GM12864 (cell line): ENCODE measurements around the gene APC2.

Source experiments
- DNase-seq: peaks from one replicate; pipeline ENCODE4 v3.0.0-alpha.2; 2011; ENCODE audit warnings: low read depth
- H3K4me3 ChIP-seq: 2 replicates; pipeline ENCODE4 v1.5.1; 2011; ENCODE audit warnings: mild to moderate bottlenecking, low read depth, low read length, control low read depth
- TF ChIP-seq, protein P1 (sequence below): IDR thresholded peaks from 2 replicates; pipeline ENCODE4 v1.5.1; 2011; ENCODE audit warnings: low read depth, mild to moderate bottlenecking, moderate library complexity, low read length, control low read depth, inconsistent platforms; ENCODE audit errors: missing control alignments

The APC2 gene

DNA sequence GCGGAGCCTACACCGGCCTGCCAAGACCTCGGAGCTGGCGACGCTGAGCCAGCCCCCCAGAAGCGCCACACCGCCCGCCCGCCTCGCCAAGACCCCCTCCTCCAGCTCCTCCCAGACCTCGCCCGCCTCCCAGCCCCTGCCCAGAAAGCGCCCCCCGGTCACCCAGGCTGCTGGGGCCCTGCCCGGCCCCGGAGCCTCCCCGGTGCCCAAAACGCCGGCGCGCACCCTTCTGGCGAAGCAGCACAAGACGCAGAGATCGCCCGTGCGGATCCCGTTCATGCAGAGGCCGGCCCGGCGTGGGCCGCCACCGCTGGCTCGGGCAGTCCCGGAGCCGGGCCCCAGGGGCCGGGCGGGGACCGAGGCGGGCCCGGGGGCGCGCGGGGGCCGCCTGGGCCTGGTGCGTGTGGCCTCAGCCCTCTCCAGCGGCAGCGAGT lies 18.9 kb downstream of the APC2 start:
- DNase-seq: no peak
- TF ChIP-seq, protein P1, sequence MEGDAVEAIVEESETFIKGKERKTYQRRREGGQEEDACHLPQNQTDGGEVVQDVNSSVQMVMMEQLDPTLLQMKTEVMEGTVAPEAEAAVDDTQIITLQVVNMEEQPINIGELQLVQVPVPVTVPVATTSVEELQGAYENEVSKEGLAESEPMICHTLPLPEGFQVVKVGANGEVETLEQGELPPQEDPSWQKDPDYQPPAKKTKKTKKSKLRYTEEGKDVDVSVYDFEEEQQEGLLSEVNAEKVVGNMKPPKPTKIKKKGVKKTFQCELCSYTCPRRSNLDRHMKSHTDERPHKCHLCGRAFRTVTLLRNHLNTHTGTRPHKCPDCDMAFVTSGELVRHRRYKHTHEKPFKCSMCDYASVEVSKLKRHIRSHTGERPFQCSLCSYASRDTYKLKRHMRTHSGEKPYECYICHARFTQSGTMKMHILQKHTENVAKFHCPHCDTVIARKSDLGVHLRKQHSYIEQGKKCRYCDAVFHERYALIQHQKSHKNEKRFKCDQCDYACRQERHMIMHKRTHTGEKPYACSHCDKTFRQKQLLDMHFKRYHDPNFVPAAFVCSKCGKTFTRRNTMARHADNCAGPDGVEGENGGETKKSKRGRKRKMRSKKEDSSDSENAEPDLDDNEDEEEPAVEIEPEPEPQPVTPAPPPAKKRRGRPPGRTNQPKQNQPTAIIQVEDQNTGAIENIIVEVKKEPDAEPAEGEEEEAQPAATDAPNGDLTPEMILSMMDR: no peak

DNA sequence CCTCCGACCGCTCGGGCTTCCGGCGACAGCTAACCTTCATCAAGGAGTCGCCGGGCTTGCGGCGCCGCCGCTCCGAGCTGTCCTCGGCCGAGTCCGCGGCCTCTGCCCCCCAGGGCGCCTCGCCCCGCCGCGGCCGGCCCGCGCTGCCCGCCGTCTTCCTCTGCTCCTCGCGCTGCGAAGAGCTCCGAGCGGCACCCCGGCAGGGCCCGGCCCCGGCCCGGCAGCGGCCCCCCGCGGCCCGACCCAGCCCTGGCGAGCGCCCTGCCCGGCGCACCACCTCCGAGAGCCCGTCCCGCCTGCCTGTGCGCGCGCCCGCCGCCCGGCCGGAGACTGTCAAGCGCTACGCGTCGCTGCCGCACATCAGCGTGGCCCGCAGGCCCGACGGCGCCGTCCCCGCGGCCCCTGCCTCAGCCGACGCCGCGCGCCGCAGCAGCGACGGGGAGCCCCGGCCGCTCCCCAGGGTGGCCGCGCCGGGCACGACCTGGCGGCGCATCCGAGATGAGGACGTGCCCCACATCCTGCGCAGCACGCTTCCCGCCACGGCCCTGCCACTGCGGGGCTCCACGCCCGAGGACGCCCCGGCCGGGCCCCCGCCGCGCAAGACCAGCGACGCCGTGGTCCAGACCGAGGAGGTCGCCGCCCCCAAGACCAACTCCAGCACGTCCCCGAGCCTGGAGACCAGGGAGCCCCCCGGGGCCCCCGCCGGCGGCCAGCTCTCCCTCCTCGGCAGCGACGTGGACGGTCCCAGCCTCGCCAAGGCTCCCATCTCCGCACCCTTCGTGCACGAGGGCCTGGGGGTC lies 19.5 kb downstream of the APC2 start:
- H3K4me3 ChIP-seq: no peak overlapping the region
- DNase-seq: no peak

More for the DNA sequence above, 18.9 kb downstream of the APC2 start:
- H3K4me3 ChIP-seq: no peak overlapping the region

DNA sequence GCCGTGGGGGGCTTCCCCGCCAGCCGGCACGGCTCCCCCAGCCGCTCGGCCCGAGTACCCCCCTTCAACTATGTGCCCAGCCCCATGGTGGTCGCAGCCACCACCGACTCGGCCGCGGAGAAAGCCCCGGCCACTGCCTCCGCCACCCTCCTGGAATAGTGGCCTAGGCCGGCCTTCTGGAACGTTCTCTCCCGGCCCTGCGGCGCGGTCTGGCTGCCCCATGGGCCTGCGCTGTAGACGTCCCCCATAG lies 20.1 kb downstream of the APC2 start:
- DNase-seq: no peak
- H3K4me3 ChIP-seq: no peak overlapping the region
- TF ChIP-seq, protein P1: no peak

More for the DNA sequence above, 19.5 kb downstream of the APC2 start:
- TF ChIP-seq, protein P1: no peak

DNA sequence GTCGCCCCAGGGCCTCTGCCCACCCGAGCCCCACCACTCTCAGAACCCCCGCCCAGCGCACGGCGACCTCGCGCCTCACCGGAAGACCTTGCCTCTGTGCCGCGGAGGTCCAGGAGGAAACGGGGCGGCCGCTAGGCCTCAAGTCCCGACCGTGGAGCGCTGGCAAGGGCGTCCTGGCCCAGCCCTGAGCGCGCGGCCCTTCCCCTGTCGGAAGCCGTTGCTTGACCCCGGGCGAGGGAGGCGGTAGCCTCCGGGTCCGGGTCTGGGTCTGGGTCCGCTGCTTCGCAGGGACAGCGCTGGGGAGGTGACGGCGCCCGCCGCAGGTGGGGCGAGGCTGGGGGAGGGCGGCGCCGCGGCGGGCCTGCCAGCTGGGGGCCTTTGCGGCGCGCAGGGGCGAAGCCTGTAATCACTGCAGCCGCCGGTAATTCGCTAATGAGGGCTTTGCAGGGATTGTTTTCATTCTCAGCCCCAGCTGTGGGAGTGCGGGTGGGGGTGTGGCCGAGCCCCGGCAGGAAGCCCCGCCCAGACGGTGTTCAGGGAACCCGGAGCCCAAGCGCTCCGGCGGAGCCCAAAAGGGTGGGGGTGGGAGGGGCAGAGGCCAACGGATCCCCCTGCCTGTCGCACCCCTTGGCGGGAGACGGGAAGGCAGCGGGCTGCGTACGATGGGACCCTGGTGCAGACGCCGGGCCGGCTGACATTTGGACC lies 20.5 kb downstream of the APC2 start:
- DNase-seq: no peak
- no peak overlapping the region for H3K4me3 ChIP-seq

DNA sequence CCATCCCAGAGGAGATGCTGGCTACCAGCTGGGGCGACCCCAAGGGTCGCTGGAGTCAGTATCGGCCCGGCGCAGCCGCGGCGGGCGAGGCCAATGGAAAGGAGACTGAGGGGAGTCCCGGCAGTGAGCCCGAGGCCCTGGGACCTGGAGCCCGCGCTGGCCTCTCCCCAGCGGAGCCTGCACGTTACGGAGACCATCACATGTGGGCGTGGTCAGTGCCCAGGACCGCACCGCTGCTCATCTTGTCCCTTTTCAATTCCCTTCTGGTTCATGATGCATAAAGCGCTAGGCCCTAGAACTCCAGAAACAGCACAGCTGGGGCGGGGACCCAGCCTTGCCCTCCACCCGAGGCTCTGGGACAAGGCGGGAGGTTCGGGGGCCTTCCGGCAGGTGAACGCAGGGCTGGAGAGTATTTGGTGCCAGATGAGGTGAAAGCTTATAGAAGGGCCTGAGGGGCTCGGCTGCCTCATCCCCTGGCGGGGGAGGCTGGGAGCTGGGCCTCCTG lies 21.1 kb downstream of the APC2 start:
- TF ChIP-seq, protein P1: no peak
- DNase-seq: no peak
- H3K4me3 ChIP-seq: no peak overlapping the region

More for the DNA sequence above, 20.5 kb downstream of the APC2 start:
- TF ChIP-seq, protein P1: no peak

DNA sequence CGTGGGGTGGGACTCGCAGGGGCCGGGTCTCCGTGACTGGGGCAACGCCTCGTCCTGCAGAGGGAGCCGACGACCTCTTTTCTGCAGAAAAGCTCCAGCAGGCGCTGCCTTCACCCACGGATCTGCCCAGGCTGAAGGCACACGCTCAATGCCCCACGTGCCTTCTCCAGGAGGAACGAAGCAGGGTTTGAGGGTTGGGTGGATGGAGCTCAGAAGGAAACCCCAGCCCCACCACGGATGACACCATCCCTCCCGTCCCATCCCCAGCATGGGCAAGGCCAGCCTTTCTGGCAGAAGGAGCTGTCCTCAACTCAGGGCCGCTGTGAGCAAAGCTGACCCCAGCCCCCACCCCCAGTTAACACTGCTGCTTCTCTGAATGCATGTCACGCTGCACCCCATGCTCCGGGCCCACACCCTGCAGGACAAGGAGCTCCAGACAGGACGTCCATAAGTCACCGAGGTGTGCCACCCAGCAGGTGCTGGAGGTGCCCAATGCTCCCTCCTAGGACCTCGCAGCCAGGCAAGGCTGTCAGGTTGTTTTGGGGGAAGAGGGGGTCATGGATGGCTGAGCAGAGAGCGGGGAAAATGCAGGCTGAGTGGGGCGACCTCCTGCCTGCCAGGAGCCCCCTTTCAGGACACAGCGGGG lies 21.7 kb downstream of the APC2 start:
- TF ChIP-seq, protein P1: no peak
- DNase-seq: no peak
- H3K4me3 ChIP-seq: no peak overlapping the region
